ENCODE data around the gene MYBPC1.

The MYBPC1 gene

GRCh38 chr12:101653503-101653902 is 58.7 kb downstream of the MYBPC1 start:
- Histone ChIP-seq H3K4me3 (ENCODE audit: low read depth, low read length) (no peak overlapping the region), H3K4me1 (ENCODE audit: control insufficient read depth, insufficient read depth, low read length) (no peaks in the 10 kb centered on the region), H3K36me3 (ENCODE audit: control insufficient read depth in 2 of 2, insufficient read depth in 1 of 2, low read length in 2 of 2) (no peaks in the 10 kb centered on the region), H3K9me3 (ENCODE audit: control insufficient read depth, insufficient read depth, low read depth, low read length) (no peaks in the 10 kb centered on the region), H3K27ac (ENCODE audit: extremely low read depth, low read depth, low read length) (no peak overlapping the region)
- ChIA-PET POLR2A (no interaction called here), CTCF (interaction anchor here (0.7 kb wide), 1 partner anchor 8 kb away, joined by 4 read pairs; no protein-coding TSS in a partner anchor)
- no peak for TF ChIP-seq ZFP69B (tag by site-specific recombination; IDR thresholded peaks at IDR 0.05)
- no peak for TF ChIP-seq PRDM1 (tag by site-specific recombination; IDR thresholded peaks at IDR 0.05)
- no peak for TF ChIP-seq ZNF174 (tag by site-specific recombination; IDR thresholded peaks at IDR 0.05)
- TF ChIP-seq ZNF223 (tag by site-specific recombination; IDR thresholded peaks at IDR 0.05): no peak
- no peak for TF ChIP-seq ZNF510 (tag by site-specific recombination; IDR thresholded peaks at IDR 0.05; ENCODE audit: insufficient replicate concordance)
- TF ChIP-seq ZNF341 (tag by site-specific recombination; IDR thresholded peaks at IDR 0.05; ENCODE audit: low read depth): no peak
- no peak for TF ChIP-seq ZNF16 (tag by site-specific recombination; IDR thresholded peaks at IDR 0.05; ENCODE audit: low read depth)
- TF ChIP-seq ZNF561 (tag by site-specific recombination; IDR thresholded peaks at IDR 0.05; ENCODE audit: borderline replicate concordance): no peak
- TF ChIP-seq ZNF529 (tag by site-specific recombination; IDR thresholded peaks at IDR 0.05; ENCODE audit: insufficient replicate concordance): no peak
- no peak for TF ChIP-seq ZNF211 (tag by site-specific recombination; IDR thresholded peaks at IDR 0.05; ENCODE audit: low read depth)
- no peak for TF ChIP-seq ZNF629 (tag by site-specific recombination; IDR thresholded peaks at IDR 0.05)
- no peak for TF ChIP-seq ZBTB44 (tag by site-specific recombination; IDR thresholded peaks at IDR 0.05)
- no peak for TF ChIP-seq OSR2 (tag by site-specific recombination; IDR thresholded peaks at IDR 0.05)
- TF ChIP-seq HOXA7 (CRISPR knock-in tag; IDR thresholded peaks at IDR 0.05; ENCODE audit: borderline replicate concordance): no peak
- no peak for TF ChIP-seq ZNF830 (tag by site-specific recombination; IDR thresholded peaks at IDR 0.05; ENCODE audit: low read depth)
- no peak for TF ChIP-seq ZNF184 (tag by site-specific recombination; IDR thresholded peaks at IDR 0.05)
- no peak for TF ChIP-seq ZNF639 (tag by site-specific recombination; IDR thresholded peaks at IDR 0.05)
- no peak for TF ChIP-seq ZNF544 (tag by site-specific recombination; IDR thresholded peaks at IDR 0.05)

- H3K36me3 ChIP-seq (ENCODE audit: control insufficient read depth in 2 of 2, insufficient read depth in 1 of 2, low read length in 2 of 2): no peaks in the 10 kb centered on the region
- CTCF ChIA-PET: interaction anchor here (0.6 to 0.7 kb wide), 2 partner anchors 9 to 52 kb away, joined by 4 read pairs; no protein-coding TSS in a partner anchor
- no peaks in the 10 kb centered on the region for H3K9me3 ChIP-seq (ENCODE audit: control insufficient read depth, insufficient read depth, low read depth, low read length)
- H3K4me1 ChIP-seq (ENCODE audit: control insufficient read depth, insufficient read depth, low read length): no peaks in the 10 kb centered on the region
- no peak overlapping the region for H3K4me3 ChIP-seq (ENCODE audit: low read depth, low read length)
- no peak overlapping the region for H3K27ac ChIP-seq (ENCODE audit: extremely low read depth, low read depth, low read length)
- POLR2A ChIA-PET: no interaction called here
- TF ChIP-seq ZBTB21 (tag by site-specific recombination; IDR thresholded peaks at IDR 0.05) (no peak), ZNF280C (tag by site-specific recombination; IDR thresholded peaks at IDR 0.05) (no peak), ZNF26 (tag by site-specific recombination; IDR thresholded peaks at IDR 0.05) (no peak), GLIS2 (tag by site-specific recombination; IDR thresholded peaks at IDR 0.05) (no peak), ZNF670 (tag by site-specific recombination; IDR thresholded peaks at IDR 0.05; ENCODE audit: low read depth) (no peak), ZNF513 (tag by site-specific recombination; IDR thresholded peaks at IDR 0.05) (no peak), ZBTB1 (tag by site-specific recombination; IDR thresholded peaks at IDR 0.05) (no peak), ZNF169 (tag by site-specific recombination; IDR thresholded peaks at IDR 0.05) (no peak), ZNF488 (tag by site-specific recombination; IDR thresholded peaks at IDR 0.05) (no peak)
Measured at GRCh38 chr12:101654442-101654841, 59.7 kb downstream of the MYBPC1 start.

Data from HEK293 (cell line).